Esophagus squamous epithelium (tissue), 4 donors: ENCODE measurements around the gene CAPS.

Source experiments
- CTCF ChIP-seq, 6 experiments: fragments of 450-650 bp in 4 of 6; fragments of 200-600 bp in 2 of 6; sonication (generic) in 2 of 6; IDR thresholded peaks; one replicate each; pipeline ENCODE4 v1.5.1; 2016 to 2019; ENCODE audit warnings: antibody characterized with exemption in 6 of 6, mild to moderate bottlenecking in 4 of 6, moderate library complexity in 4 of 6
- POLR2A ChIP-seq, 4 donors: fragments of 450-650 bp; IDR thresholded peaks; one replicate each; pipeline ENCODE4 v1.6.1; 2017; ENCODE audit warnings: antibody characterized with exemption in 4 of 4, mild to moderate bottlenecking in 4 of 4, moderate library complexity in 3 of 4

GRCh38 chr19:5889288-5889971, 24.6 kb upstream of the CAPS start:
- TF ChIP-seq CTCF (IDR thresholded peaks at IDR 0.05) (no peak), POLR2A (IDR thresholded peaks at IDR 0.05) (no peak)
